SU-DHL-6 (cell line): Measurements from ENCODE around the gene TSPAN10.

Source experiments
- H2AFZ ChIP-seq: fragments of 200-600 bp; sonication (generic); 2 replicates; pipeline ENCODE4 v1.6.1; 2014; ENCODE audit warnings: low read depth, mild to moderate bottlenecking, moderate library complexity, mixed read lengths, antibody characterized with exemption, low read length; ENCODE audit not compliant: severe bottlenecking
- H3F3A ChIP-seq: fragments of 200-600 bp; shearing (Covaris generic); 2 replicates; pipeline ENCODE4 v1.6.0; 2016; ENCODE audit warnings: antibody characterized with exemption, mild to moderate bottlenecking; ENCODE audit not compliant: insufficient read depth
- H3K27ac ChIP-seq: fragments of 200-600 bp; sonication (generic); 2 replicates; pipeline ENCODE4 v1.5.1; 2016; ENCODE audit warnings: low read depth, mild to moderate bottlenecking, low read length, moderate library complexity, mixed read lengths
- H3K27me3 ChIP-seq: fragments of 200-600 bp; sonication (generic), shearing (Covaris generic); 2 replicates; pipeline ENCODE4 v1.6.0; 2014; ENCODE audit warnings: mild to moderate bottlenecking, low read length
- H3K36me3 ChIP-seq: fragments of 200-600 bp; sonication (generic); 2 replicates; pipeline ENCODE4 v1.6.1; 2014; ENCODE audit warnings: mild to moderate bottlenecking, low read length, mixed read lengths
- H3K4me2 ChIP-seq: fragments of 300-600, 200-600 bp; shearing (Covaris generic), sonication (generic); 2 replicates; pipeline ENCODE4 v1.6.0; 2014; ENCODE audit warnings: low read length, low read depth, mild to moderate bottlenecking; ENCODE audit not compliant: poor library complexity, severe bottlenecking
- H3K4me3 ChIP-seq: fragments of 200-600 bp; sonication (generic); 2 replicates; pipeline ENCODE4 v1.5.1; 2014; ENCODE audit warnings: antibody characterized with exemption, low read length, mild to moderate bottlenecking, mixed read lengths; ENCODE audit not compliant: insufficient read depth, poor library complexity, severe bottlenecking
- H3K79me2 ChIP-seq: fragments of 200-600 bp; sonication (generic); 2 replicates; pipeline ENCODE4 v1.6.1; 2014; ENCODE audit warnings: mild to moderate bottlenecking, low read length, moderate library complexity; ENCODE audit not compliant: insufficient read depth
- H3K9ac ChIP-seq: fragments of 200-600 bp; sonication (generic); 2 replicates; pipeline ENCODE4 v1.7.0; 2014; ENCODE audit warnings: mild to moderate bottlenecking, low read length
- H3K9me2 ChIP-seq: fragments of 200-600 bp; sonication (generic); replicated peaks from 2 replicates; pipeline ENCODE4 v1.6.1; 2014; ENCODE audit warnings: low read length; ENCODE audit not compliant: insufficient read depth
- H3K9me3 ChIP-seq: fragments of 200-600 bp; sonication (generic); 2 replicates; pipeline ENCODE4 v1.6.1; 2014; ENCODE audit warnings: low read length, mixed read lengths; ENCODE audit not compliant: insufficient read depth
- H4K20me1 ChIP-seq: fragments of 200-600 bp; sonication (generic); 2 replicates; pipeline ENCODE4 v1.6.1; 2014; ENCODE audit warnings: low read depth, mild to moderate bottlenecking, antibody characterized with exemption, low read length, moderate library complexity, mixed read lengths
- CTCF ChIP-seq: fragments of 200-600 bp; sonication (generic); IDR thresholded peaks from one replicate; pipeline ENCODE4 v1.5.1; 2017; ENCODE audit warnings: antibody characterized with exemption, mild to moderate bottlenecking, low read length, moderate library complexity; ENCODE audit not compliant: insufficient read depth, poor library complexity, severe bottlenecking
- EZH2phosphoT487 ChIP-seq: fragments of 200-600 bp; sonication (generic), shearing (Covaris generic); conservative IDR thresholded peaks from 2 replicates; pipeline ENCODE4 v1.6.1; 2018; ENCODE audit warnings: mild to moderate bottlenecking, antibody characterized with exemption, low read length, moderate library complexity, mixed read lengths

The TSPAN10 gene

GRCh38 chr17:81591971-81592370, 45.0 kb upstream of the TSPAN10 start:
- H3K27ac ChIP-seq, result no peak overlapping the region
- peaks cover 4% of the 10 kb centered on the region; the same call in 1 of the 2 replicates for H3K36me3 ChIP-seq
- TF ChIP-seq EZH2phosphoT487 (no peak), CTCF (no peak)

GRCh38 chr17:81593105-81593871, 43.7 kb upstream of the TSPAN10 start:
- no peaks in the 10 kb centered on the region for H3K9me3 ChIP-seq
- H3K4me3 ChIP-seq, result no peak overlapping the region
- TF ChIP-seq EZH2phosphoT487, result no peak
- TF ChIP-seq CTCF, result no peak
- no peaks in the 10 kb centered on the region for H4K20me1 ChIP-seq
- no peaks in the 10 kb centered on the region for H3K9me2 ChIP-seq
- H3K79me2 ChIP-seq, result no peaks in the 10 kb centered on the region
- H3K27ac ChIP-seq, result no peak overlapping the region
- H2AFZ ChIP-seq, result no peak overlapping the region
- H3K36me3 ChIP-seq, result no peaks in the 10 kb centered on the region
- H3K9ac ChIP-seq, result no peak overlapping the region
- no peaks in the 10 kb centered on the region for H3F3A ChIP-seq
- no peaks in the 10 kb centered on the region for H3K27me3 ChIP-seq
- no peak overlapping the region for H3K4me2 ChIP-seq

More at GRCh38 chr17:81591971-81592370, 45.0 kb upstream of the TSPAN10 start:
- Histone ChIP-seq H2AFZ (no peak overlapping the region), H3K9ac (no peak overlapping the region), H3K9me3 (no peaks in the 10 kb centered on the region), H4K20me1 (no peaks in the 10 kb centered on the region), H3F3A (no peaks in the 10 kb centered on the region), H3K4me3 (no peak overlapping the region), H3K27me3 (no peaks in the 10 kb centered on the region), H3K9me2 (no peaks in the 10 kb centered on the region), H3K79me2 (no peaks in the 10 kb centered on the region), H3K4me2 (no peak overlapping the region)

GRCh38 chr17:81599719-81600486, 37.1 kb upstream of the TSPAN10 start:
- Histone ChIP-seq H3K9me3 (no peaks in the 10 kb centered on the region), H3K9me2 (no peaks in the 10 kb centered on the region), H3K4me2 (no peak overlapping the region), H3K9ac (no peak overlapping the region), H3K4me3 (no peak overlapping the region), H3K27ac (no peak overlapping the region), H2AFZ (no peak overlapping the region), H3K27me3 (no peaks in the 10 kb centered on the region), H3K36me3 (peaks cover 3% of the 10 kb centered on the region; the same call in 1 of the 2 replicates), H3K79me2 (no peaks in the 10 kb centered on the region), H3F3A (peaks cover 13% of the 10 kb centered on the region; the same call in 1 of the 2 replicates), H4K20me1 (no peaks in the 10 kb centered on the region)
- TF ChIP-seq CTCF, result no peak
- no peak for TF ChIP-seq EZH2phosphoT487
